AG08396 (cell line): ENCODE measurements around the gene RTF2.

Experiments
- DNase-seq: peaks from one replicate; pipeline ENCODE4 v3.0.0; 2012; ENCODE audit warnings: low spot score, mixed read lengths

The RTF2 gene

DNA sequence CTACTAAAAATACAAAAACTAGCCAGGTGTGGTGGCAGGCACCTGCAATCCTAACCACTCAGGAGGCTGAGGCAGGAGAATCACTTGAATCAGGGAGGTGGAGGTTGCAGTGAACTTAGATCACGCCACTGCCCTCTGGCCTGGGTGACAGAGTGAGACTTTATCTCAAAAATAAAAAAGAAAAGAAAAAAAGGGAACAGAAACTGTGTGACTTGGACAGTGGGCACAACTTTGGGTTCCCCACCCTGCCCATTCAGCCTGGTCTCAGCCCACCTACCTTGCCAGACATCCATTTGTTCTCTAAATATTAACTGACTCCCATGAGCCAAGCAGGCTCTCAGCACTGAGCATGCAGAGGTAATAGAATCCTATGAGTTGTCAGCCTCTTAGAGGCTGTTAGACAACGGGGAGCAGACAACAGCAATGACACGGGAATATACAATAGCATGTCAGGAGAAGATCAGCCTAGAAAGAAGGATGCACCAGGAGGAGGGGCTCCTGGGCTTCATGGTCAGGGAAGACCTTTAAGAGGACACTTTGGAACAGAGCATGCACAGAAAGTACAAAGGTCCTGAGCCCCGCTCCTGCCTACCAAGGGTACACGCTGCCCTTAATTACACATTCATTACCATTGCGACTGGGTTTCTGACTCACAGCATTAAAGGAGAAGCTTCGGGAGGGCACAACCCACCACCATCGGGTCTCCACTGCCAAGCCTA lies 84.6 kb downstream of the RTF2 start:
- DNase-seq, result no peak

DNA sequence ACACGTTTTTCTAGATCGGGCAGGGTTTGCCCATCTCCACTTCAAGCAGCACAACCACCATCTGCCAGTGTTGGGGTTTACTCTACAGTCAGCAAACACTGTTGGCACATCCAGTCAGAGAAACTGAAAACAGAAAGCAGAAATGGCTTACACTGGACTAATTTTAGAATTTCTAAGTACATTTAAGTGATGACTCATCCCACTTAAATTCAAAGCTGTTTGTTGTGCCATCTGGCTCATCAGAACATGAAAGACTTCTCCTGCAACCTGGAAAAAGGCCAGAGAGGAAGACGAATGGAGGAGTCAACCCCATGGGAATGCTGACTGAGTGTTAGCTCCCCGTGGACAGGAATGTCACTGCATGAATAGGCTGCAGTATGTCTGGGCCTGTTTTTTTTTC lies 86.4 kb downstream of the RTF2 start:
- DNase-seq, result peak; percentile 86

DNA sequence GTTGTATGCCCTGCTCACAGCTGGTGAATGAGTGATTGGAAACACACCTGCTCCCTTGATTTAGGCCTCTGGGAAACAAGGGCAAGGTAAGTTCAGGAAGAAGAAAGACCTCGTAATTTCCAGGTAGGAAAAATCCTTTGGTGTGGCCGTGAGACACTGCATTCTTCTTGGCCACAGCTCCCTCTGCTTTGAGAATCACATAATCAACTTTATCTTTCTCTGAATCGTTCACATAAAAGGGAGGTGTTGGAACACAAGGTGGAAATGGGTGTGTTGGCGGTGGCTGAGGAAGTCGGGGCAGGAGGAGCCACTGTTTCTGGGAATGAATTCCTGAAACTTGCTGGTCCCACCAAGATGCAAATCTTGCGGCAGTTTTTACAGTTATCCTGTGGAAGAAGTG lies 90.5 kb downstream of the RTF2 start:
- no peak for DNase-seq

DNA sequence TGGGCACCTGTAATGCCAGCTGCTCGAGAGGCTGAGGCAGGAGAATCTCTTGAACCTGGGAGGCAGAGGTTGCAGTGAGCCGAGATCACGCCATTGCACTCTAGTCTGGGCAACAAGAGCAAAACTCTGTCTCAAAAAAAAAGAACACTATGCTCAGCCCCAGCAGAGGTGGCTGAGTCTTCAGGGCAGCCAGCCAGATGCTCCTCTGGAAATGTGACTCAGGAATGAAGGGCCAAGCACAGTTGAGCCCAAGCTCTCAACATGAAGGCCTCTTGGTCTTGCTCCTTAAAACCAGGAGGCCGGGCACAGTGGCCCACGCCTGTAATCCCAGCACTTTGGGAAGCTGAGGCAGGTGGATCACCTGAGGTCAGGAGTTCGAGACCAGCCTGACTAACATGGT lies 96.1 kb downstream of the RTF2 start:
- peak; percentile 28 for DNase-seq

DNA sequence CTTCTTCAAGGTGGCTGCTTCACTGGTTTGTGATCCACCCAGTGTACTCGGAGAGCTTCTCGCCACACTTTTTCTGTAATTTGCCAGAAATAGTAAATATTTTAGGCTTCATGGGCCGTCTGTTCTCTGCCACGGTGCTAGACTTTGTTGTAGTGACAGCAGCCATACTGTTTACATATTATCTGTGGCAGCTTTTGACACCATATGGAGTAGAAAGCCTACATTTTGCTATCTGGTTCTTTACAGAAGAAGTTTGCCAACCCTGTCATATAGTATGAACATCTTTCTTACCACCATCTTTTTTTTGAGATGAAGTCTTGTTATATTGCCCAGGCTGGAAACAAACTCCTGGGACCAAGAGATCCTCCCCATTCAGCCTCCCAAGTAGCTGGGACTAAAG lies 97.1 kb downstream of the RTF2 start:
- DNase-seq, result no peak

DNA sequence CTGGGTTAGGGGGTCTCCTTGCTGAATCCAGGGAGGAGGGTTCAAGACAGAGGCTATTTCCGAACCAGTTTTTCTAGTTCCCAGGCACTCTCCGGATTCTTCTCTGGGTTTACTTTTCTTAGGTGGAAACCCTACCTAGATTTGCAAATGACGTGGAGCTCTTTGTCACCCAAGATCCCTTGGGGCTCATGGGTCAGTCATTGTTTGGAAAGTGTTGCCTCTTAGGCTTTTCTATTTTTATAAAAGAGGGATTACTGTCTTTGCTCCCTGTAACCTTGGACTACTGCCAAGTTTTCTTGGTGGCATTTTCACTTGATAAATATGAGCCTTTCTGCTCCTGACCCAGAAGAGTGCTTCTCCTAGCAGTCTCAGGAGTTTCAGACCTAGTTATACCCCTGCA lies 98.2 kb downstream of the RTF2 start:
- DNase-seq, result no peak
